Heart right ventricle (tissue), 16 donors: Measurements from ENCODE around the gene C3orf33. TPM values are rescaled to one million over a fixed set of nuclear protein-coding genes. Genes with fewer than 3 reads are reported as not detected.

ENCODE experiments used
- ATAC-seq, 8 donors: fragments of 200-7000 bp; cut with Tn5 transposase; one replicate each; pipeline ENCODE4 v1.9.1; 2020; ENCODE audit warnings: mild to moderate bottlenecking in 8 of 8, moderate library complexity in 8 of 8, moderate number of reproducible peaks in 1 of 8
- DNase-seq, 2 donors: peaks; one replicate each; pipeline ENCODE4 v3.0.0-alpha.2; 2020
- H3K27ac ChIP-seq, 10 donors: fragments of 200-600 bp; sonication (generic) in 2 of 10; one replicate each; pipeline versions ENCODE4 v1.5.0 to v1.8.0; 2020 to 2022; ENCODE audit warnings: mild to moderate bottlenecking in 3 of 10
- H3K27me3 ChIP-seq, 7 donors: fragments of 200-600 bp; one replicate each; pipeline ENCODE4 v1.8.0; 2021 to 2022; ENCODE audit warnings: mild to moderate bottlenecking in 2 of 7
- H3K36me3 ChIP-seq, 9 donors: fragments of 200-600 bp; sonication (generic) in 1 of 9; one replicate each; pipeline versions ENCODE4 v1.5.0 to v1.8.0; 2020 to 2022; ENCODE audit warnings: mild to moderate bottlenecking in 2 of 9
- H3K4me1 ChIP-seq, 9 donors: fragments of 200-600 bp; sonication (generic) in 1 of 9; one replicate each; pipeline versions ENCODE4 v1.5.0 to v1.8.0; 2020 to 2022; ENCODE audit warnings: mild to moderate bottlenecking in 4 of 9
- H3K4me3 ChIP-seq, 10 donors: fragments of 200-600 bp; sonication (generic) in 2 of 10; one replicate each; pipeline versions ENCODE4 v1.5.0 to v1.8.0; 2020 to 2022; ENCODE audit warnings: mild to moderate bottlenecking in 7 of 10, moderate library complexity in 2 of 10
- H3K9me3 ChIP-seq, 11 donors: fragments of 200-600 bp in 10 of 11; sonication (generic) in 2 of 11; one replicate each; pipeline versions ENCODE4 v1.5.0 to v1.8.0; 2013 to 2022; ENCODE audit warnings: mild to moderate bottlenecking in 2 of 11, control low read depth in 1 of 11, moderate library complexity in 1 of 11
- CTCF ChIP-seq, 9 donors: fragments of 200-600 bp; sonication (generic) in 2 of 9; IDR thresholded peaks; one replicate each; pipeline versions ENCODE4 v1.5.0 to v1.8.0; 2021 to 2022; ENCODE audit warnings: antibody characterized with exemption in 9 of 9, mild to moderate bottlenecking in 5 of 9, moderate library complexity in 1 of 9
- WGBS, 2 donors: extraction: QIAGEN DNeasy Blood & Tissue Kit; methylation state at CpG; one replicate each; pipeline ENCODE4 v1.1.7; 2013; ENCODE audit warnings: inconsistent platforms in 1 of 2; 5-methylcytosine and 5-hydroxymethylcytosine counted together
- intact Hi-C, 10 donors: fragments of 100-400 bp; cut with DNase I; formaldehyde crosslinking; loops; one replicate each; pipeline versions ENCODE4 v1.11.1 to v1.14.2; 2022
- polyA plus RNA-seq, 2 donors: library from polyadenylated mRNA; stranded (reverse); fragments of 200-250 nt; gene quantifications; one replicate each; pipeline ENCODE4 v1.2.3, GENCODE V29; 2013
- total RNA-seq, 10 donors: library from RNA; stranded (reverse); fragmentation: NEBNext Ultra II Directional in 3 of 10; extraction: Animal tissue kit (Norgen Biotek cat#: 25700) in 3 of 10; gene quantifications; one replicate each; pipeline versions ENCODE4 v1.2.1 to v1.2.4, GENCODE V29; 2021 to 2023
- donor health status: Arrhythmogenic right ventricular cardiomyopathy.
- donor health status: ischemic (EF 13 %, LVEDD 7.1; RV severe dilation, severe dysfunction).
- donor health status: healthy with polysubstance abuse.
- donor health status: DM: no; HTN: yes; CAD: no.
- donor health status: DM: no; HTN: no; CAD: no.
- donor health status: ischemic (EF 25% LVEDD 6.9; RV normal size, moderate dysfunction).
- donor health status: ischemic (EF 25% LVEDD 5.7; RV mildly dilated, moderate dysfunction).
- donor health status: healthy.
- donor health status: DM: yes; HTN: yes; CAD: no.
- donor health status: Ischemic cardiomyopathy.
- donor health status: ischemic (EF 35%, LVEDD 5.7; RV mildly dilated, moderate dysfunction).
- donor health status: nonischemic (EF 11% LVEDD 7.7; RV severe dilation, severe dysfunction).
- donor health status: DM: yes; HTN: yes; CAD: no.
- donor health status: PGD.
- donor health status: ischemic (EF 29% LVEDD 5.4; RV normal size, mild dysfunction).
- donor health status: nonischemic (EF 23%, LVEDD 6.1; RV moderate dilation, normal function).

C3orf33 gene
- total and polyA plus RNA-seq, 12 donors: 2.3 to 8.5 (median 5.8) TPM

GRCh38 chr3:155741101-155741500 lies 65.0 kb downstream of the C3orf33 start:
- no peak for ATAC-seq
- Histone ChIP-seq H3K27me3 (peaks cover 0 to 53% (median 49%) of the 10 kb centered on the region in 7 donors), H3K9me3 (no peaks in the 10 kb centered on the region), H3K4me1 (peaks cover 0 to 33% (median 15%) of the 10 kb centered on the region in 9 donors), H3K27ac (no peak overlapping the region), H3K36me3 (no peaks in the 10 kb centered on the region), H3K4me3 (no peak overlapping the region)
- intact Hi-C loops: loop anchor here in 3 of 10 donors (10.0 kb wide), 3 partner anchors 114 to 134 kb away; partner anchors contain the start of genes GMPS (in 1 of the 3) and SLC33A1 (in 1 of the 3)
- no peak for DNase-seq
- no peak for TF ChIP-seq CTCF (IDR thresholded peaks at IDR 0.05)
- 74 to 79% methylated on average over 3 of the region's 3 CpGs for WGBS, 2 donors

- Histone ChIP-seq H3K27me3 (peaks cover 0 to 48% (median 33%) of the 10 kb centered on the region in 7 donors), H3K4me3 (no peak overlapping the region), H3K36me3 (no peaks in the 10 kb centered on the region), H3K9me3 (no peaks in the 10 kb centered on the region), H3K4me1 (peaks cover 0 to 14% (median 9%) of the 10 kb centered on the region in 9 donors), H3K27ac (no peak overlapping the region)
- no peak for TF ChIP-seq CTCF (IDR thresholded peaks at IDR 0.05)
- DNase-seq: no peak
- no peak for ATAC-seq
- intact Hi-C loops: no loop called here
- 69 to 72% methylated on average over 5 of the region's 5 CpGs for WGBS, 2 donors
Measured at GRCh38 chr3:155739154-155739553, 66.9 kb downstream of the C3orf33 start.

GRCh38 chr3:155738580-155739076 lies 67.5 kb downstream of the C3orf33 start:
- DNase-seq (no peak), ATAC-seq (no peak)
- Histone ChIP-seq H3K36me3 (no peaks in the 10 kb centered on the region), H3K4me1 (peaks cover 0 to 10% (median 4%) of the 10 kb centered on the region in 9 donors), H3K27me3 (peaks cover 0 to 43% (median 27%) of the 10 kb centered on the region in 7 donors), H3K27ac (no peak overlapping the region), H3K4me3 (no peak overlapping the region), H3K9me3 (no peaks in the 10 kb centered on the region)
- no peak for TF ChIP-seq CTCF (IDR thresholded peaks at IDR 0.05)
- WGBS, 2 donors: 89 to 93% methylated on average over 13 of the region's 13 CpGs
- intact Hi-C loops: no loop called here

- H3K27ac ChIP-seq: no peak overlapping the region
- TF ChIP-seq CTCF (IDR thresholded peaks at IDR 0.05): no peak
- DNase-seq (no peak), ATAC-seq (peak in 1 of 8 donors; percentile 83)
- intact Hi-C loops: no loop called here
- 46 to 49% methylated on average over 8 of the region's 8 CpGs for WGBS, 2 donors
- H3K27me3 ChIP-seq: peaks cover 0 to 36% (median 21%) of the 10 kb centered on the region in 7 donors
- peaks cover 0 to 8% (median 0%) of the 10 kb centered on the region in 9 donors for H3K4me1 ChIP-seq
- H3K36me3 ChIP-seq: no peaks in the 10 kb centered on the region
- H3K9me3 ChIP-seq: no peaks in the 10 kb centered on the region
- H3K4me3 ChIP-seq: no peak overlapping the region
Measured at GRCh38 chr3:155737844-155738460, 68.1 kb downstream of the C3orf33 start.
